Bronchial epithelial cell (primary cell): ENCODE results near the gene RAD51B. TPM values are rescaled to one million over a fixed set of nuclear protein-coding genes. Genes with fewer than 3 reads are reported as not detected.
"Not testable (repeated sequence)": the region's sequence is repeated elsewhere in the genome, so short reads cannot be mapped to it uniquely, and the experiment has no call there.

Source experiments
- DNase-seq: peaks from one replicate; pipeline ENCODE4 v3.0.0-alpha.2; 2010; ENCODE audit warnings: low read depth
- FAIRE-seq: peaks from 2 replicates; lab custom pipeline; 2011; peaks lifted over from hg19 to GRCh38; lab: Jason Lieb, UNC
- H3K27me3 ChIP-seq: 2 replicates; pipeline ENCODE4 v1.5.1; 2011; ENCODE audit warnings: low read length; ENCODE audit not compliant: control insufficient read depth, insufficient read depth
- H3K36me3 ChIP-seq: 2 replicates; pipeline ENCODE4 v1.5.1; 2011; ENCODE audit warnings: low read length; ENCODE audit not compliant: control insufficient read depth, insufficient read depth
- H3K4me3 ChIP-seq: 2 replicates; pipeline ENCODE4 v1.5.1; 2011; ENCODE audit warnings: mild to moderate bottlenecking, low read depth, low read length, control low read depth
- total RNA-seq: library from RNA; depleted of rRNA; stranded (reverse); fragments of >200 nt; gene quantifications from 2 replicates; pipeline ENCODE4 v1.2.1, GENCODE V29; 2014
- TF ChIP-seq, protein P1 (sequence below): IDR thresholded peaks from 2 replicates; pipeline ENCODE4 v1.5.1; 2011; ENCODE audit warnings: mild to moderate bottlenecking, moderate library complexity, low read length, control low read depth, inconsistent platforms; ENCODE audit not compliant: insufficient read depth, severe bottlenecking

Gene RAD51B
- total RNA-seq, 1 donor from 2014 or later, result 12.1 TPM

DNA sequence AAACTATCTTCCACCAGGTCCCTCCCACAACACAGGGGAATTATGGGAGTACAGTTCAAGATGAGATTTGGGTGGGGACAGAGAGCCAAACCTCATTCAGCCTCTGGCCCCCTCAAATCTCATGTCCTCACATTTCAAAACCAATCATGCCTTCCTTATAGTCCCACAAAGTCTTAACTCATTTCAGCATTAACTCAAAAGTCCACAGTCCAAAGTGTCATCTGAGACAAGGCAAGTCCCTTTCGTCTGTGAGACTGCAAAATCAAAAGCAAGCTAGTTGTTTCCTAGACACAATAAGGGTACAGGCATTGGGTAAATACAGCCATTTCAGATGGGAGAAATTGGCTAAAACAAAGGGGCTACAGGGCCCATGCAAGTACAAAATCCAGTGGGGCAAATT lies 147.6 kb downstream of the RAD51B start:
- no peak overlapping the region for H3K4me3 ChIP-seq
- TF ChIP-seq, protein P1, sequence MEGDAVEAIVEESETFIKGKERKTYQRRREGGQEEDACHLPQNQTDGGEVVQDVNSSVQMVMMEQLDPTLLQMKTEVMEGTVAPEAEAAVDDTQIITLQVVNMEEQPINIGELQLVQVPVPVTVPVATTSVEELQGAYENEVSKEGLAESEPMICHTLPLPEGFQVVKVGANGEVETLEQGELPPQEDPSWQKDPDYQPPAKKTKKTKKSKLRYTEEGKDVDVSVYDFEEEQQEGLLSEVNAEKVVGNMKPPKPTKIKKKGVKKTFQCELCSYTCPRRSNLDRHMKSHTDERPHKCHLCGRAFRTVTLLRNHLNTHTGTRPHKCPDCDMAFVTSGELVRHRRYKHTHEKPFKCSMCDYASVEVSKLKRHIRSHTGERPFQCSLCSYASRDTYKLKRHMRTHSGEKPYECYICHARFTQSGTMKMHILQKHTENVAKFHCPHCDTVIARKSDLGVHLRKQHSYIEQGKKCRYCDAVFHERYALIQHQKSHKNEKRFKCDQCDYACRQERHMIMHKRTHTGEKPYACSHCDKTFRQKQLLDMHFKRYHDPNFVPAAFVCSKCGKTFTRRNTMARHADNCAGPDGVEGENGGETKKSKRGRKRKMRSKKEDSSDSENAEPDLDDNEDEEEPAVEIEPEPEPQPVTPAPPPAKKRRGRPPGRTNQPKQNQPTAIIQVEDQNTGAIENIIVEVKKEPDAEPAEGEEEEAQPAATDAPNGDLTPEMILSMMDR, result no peak
- FAIRE-seq (no peak), DNase-seq (no peak)
- H3K27me3 ChIP-seq, result no peaks in the 10 kb centered on the region
- H3K36me3 ChIP-seq, result no peaks in the 10 kb centered on the region

DNA sequence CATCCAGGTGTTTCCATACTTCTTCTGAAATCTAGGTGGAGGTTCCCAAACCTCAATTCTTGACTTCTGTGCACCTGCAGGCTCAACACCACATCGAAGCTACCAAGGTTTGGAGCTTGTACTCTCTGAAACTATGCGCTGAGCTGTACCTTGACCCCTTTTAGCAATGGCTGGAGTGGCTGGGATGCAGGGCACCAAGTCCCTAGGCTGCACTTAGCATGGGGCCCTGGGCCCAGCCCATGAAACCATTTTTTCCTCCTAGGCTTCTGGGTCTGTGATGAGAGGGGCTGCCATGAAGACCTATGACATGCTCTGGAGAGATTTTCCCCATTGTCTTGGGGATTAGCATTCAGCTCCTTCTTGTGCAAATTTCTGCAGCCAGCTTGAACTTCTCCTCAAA lies 148.4 kb downstream of the RAD51B start:
- not testable (repeated sequence) for FAIRE-seq, H3K27me3 ChIP-seq, DNase-seq, H3K4me3 ChIP-seq, H3K36me3 ChIP-seq

DNA sequence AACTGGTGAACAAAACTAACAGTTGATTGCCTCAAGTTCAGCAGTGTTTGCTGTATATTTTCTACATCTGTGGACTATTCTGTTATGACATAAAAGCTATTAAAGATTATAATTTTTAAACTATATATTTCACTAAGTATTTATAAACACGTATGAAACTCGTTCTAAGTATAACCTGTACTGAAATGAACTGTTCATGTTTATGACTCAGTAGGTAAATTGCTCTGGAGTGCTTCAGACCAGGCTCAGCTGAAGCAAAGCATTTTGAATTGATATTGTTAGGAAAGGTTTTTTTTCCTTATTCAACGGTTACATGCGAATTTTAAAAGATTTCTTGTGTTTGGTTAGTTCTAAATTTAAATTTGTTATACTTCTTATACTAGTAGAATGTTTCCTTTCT lies 151.3 kb downstream of the RAD51B start:
- DNase-seq, result peak; percentile 63
- FAIRE-seq, result no peak
- Histone ChIP-seq H3K4me3 (no peak overlapping the region), H3K36me3 (no peaks in the 10 kb centered on the region), H3K27me3 (no peaks in the 10 kb centered on the region)
- TF ChIP-seq, protein P1, result no peak

DNA sequence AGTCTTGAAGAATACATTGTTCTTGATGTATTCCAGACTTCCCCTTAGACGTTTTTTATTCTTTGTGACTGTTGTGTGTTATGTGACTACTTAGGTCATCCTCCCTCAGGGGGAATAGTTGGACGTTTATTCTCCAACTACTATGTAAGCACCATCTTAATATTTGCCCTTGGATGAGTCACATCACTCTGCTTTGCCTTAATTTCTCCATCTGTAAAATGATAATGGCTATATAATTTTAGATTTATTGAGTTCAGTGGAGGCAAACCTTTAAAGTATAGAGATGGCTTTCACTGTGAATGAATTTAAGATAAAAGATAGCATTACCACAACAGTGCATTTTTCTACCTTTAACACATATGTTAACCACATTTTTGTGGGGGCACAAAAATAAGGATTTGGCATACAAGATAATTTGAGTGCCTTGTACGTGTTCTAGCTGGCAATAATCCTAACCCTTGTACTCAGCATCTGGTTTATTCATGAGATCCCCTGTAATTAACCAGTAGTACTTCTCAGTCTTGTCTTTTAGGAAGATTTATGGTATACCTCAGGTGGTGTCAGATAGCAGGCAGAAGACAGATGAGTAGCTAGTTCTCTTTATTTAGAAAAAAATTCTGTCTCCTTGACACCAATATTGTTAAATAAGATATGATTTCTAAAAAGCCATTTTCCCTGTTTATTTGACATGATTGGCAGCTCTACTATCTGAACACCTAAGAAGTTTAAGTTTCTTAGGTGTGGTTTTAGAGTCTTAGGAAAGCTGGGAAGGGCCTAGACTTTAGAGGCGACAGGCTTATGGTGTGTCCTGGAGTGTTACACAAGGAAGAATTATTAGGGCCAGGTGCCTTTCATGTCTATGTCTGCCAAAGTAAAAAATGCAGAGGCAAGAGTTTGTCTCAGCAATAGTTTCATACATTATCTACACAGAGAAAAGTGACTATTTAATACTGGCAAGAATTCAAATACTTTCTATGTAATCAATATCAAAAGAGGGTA lies 152.3 kb downstream of the RAD51B start:
- DNase-seq, result peak; percentile 92
- Histone ChIP-seq H3K27me3 (no peaks in the 10 kb centered on the region), H3K36me3 (no peaks in the 10 kb centered on the region), H3K4me3 (no peak overlapping the region)
- no peak for FAIRE-seq
- TF ChIP-seq, protein P1, result no peak

DNA sequence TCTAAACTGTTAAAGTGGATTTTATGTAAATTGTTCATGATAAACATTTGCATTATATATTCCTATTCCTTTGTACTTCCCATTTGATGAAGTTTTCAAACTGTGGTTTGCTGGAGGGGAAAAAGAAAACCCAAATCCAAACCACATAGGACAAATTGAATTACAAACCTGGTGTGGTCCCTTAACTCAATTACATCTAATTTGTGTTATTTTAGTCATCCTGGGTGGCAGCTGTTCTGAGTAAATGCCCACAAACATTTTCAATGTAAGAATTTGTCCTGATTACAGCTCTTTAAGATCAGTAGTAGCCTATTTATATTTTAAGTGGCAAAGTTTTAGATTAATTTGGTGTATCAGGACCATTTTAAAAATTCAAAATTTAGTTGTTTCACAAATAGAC lies 153.9 kb downstream of the RAD51B start:
- no peaks in the 10 kb centered on the region for H3K36me3 ChIP-seq
- H3K27me3 ChIP-seq, result no peaks in the 10 kb centered on the region
- TF ChIP-seq, protein P1, result no peak
- FAIRE-seq, result no peak
- DNase-seq, result no peak
- H3K4me3 ChIP-seq, result no peak overlapping the region

DNA sequence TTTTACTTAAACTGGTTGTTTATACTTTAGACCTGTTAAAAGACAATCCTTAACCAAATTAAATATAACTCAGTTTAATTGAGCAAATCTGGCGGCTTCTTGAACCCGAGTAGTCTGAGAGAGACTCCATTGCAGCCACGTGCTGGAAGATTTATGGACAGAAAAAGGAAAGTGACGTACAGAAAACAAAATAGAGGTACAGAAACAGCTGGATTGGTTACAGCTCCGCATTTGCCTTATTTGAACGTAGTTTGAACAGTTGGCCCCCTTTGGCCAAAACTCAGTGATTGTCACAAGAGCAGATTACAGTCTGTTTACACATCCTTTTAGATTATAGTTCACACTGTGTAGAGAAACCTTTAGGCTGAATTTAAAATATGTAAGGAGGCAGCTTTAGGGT lies 155.9 kb downstream of the RAD51B start:
- Histone ChIP-seq H3K36me3 (no peaks in the 10 kb centered on the region), H3K4me3 (no peak overlapping the region), H3K27me3 (no peaks in the 10 kb centered on the region)
- DNase-seq, result no peak
- TF ChIP-seq, protein P1, result no peak
- no peak for FAIRE-seq
